Heart left ventricle (tissue), 16 donors: ENCODE data around the gene KLF8. TPM values are rescaled to one million over a fixed set of nuclear protein-coding genes. Genes with fewer than 3 reads are reported as not detected.

Experiments used
- ATAC-seq, 4 donors: fragments of 200-7000 bp; cut with Tn5 transposase; one replicate each; pipeline ENCODE4 v1.9.1; 2020 to 2022; ENCODE audit warnings: moderate library complexity in 4 of 4, mild to moderate bottlenecking in 3 of 4, moderate number of reproducible peaks in 1 of 4
- DNase-seq, 5 donors: peaks; one replicate each; pipeline ENCODE4 v3.0.0-alpha.2; 2020
- H3K27ac ChIP-seq, 12 donors: fragments of 200-600 bp; sonication (generic) in 4 of 12; one replicate each; pipeline versions ENCODE4 v1.5.0 to v1.8.0; 2016 to 2022; ENCODE audit warnings: mild to moderate bottlenecking in 2 of 12
- H3K27me3 ChIP-seq, 9 donors: fragments of 200-600 bp; sonication (generic) in 2 of 9; one replicate each; pipeline versions ENCODE4 v1.5.1 to v1.8.0; 2016 to 2022; ENCODE audit warnings: mild to moderate bottlenecking in 3 of 9
- H3K36me3 ChIP-seq, 9 donors: fragments of 200-600 bp; sonication (generic) in 2 of 9; one replicate each; pipeline versions ENCODE4 v1.5.0 to v1.8.0; 2018 to 2022; ENCODE audit warnings: mild to moderate bottlenecking in 2 of 9
- H3K4me1 ChIP-seq, 12 donors: fragments of 200-600 bp; sonication (generic) in 4 of 12; one replicate each; pipeline versions ENCODE4 v1.5.0 to v1.8.0; 2016 to 2022; ENCODE audit warnings: mild to moderate bottlenecking in 3 of 12
- H3K4me3 ChIP-seq, 12 donors: fragments of 200-600 bp; sonication (generic) in 4 of 12; one replicate each; pipeline versions ENCODE4 v1.5.0 to v1.8.0; 2017 to 2022; ENCODE audit warnings: mild to moderate bottlenecking in 9 of 12, moderate library complexity in 4 of 12
- H3K9me3 ChIP-seq, 12 donors: fragments of 200-600 bp; sonication (generic) in 4 of 12; one replicate each; pipeline versions ENCODE4 v1.5.0 to v1.8.0; 2016 to 2022; ENCODE audit warnings: mild to moderate bottlenecking in 1 of 12
- CTCF ChIP-seq, 12 donors: fragments of 200-600 bp; sonication (generic) in 4 of 12; IDR thresholded peaks; one replicate each; pipeline versions ENCODE4 v1.5.0 to v1.8.0; 2018 to 2022; ENCODE audit warnings: antibody characterized with exemption in 12 of 12, mild to moderate bottlenecking in 5 of 12
- POLR2A ChIP-seq, 2 donors: fragments of 450-650 bp; IDR thresholded peaks; one replicate each; pipeline ENCODE4 v1.6.1; 2017; ENCODE audit warnings: antibody characterized with exemption in 2 of 2, mild to moderate bottlenecking in 2 of 2, moderate library complexity in 2 of 2
- WGBS, 4 donors: extraction: QIAGEN DNeasy Blood & Tissue Kit in 2 of 4; methylation state at CpG; one replicate each; pipeline versions ENCODE4 v1.1.5 to v1.1.7; 2013 to 2018; 5-methylcytosine and 5-hydroxymethylcytosine counted together
- intact Hi-C, 10 donors: fragments of 100-400 bp; cut with DNase I; formaldehyde crosslinking; loops; one replicate each; pipeline versions ENCODE4 v1.11.1 to v1.14.2; 2022
- polyA plus RNA-seq, 2 donors: library from polyadenylated mRNA; stranded (reverse); fragments of 200-250 nt; gene quantifications; one replicate each; pipeline ENCODE4 v1.2.3, GENCODE V29; 2013
- total RNA-seq, 9 donors: library from RNA; depleted of rRNA in 2 of 9; stranded (reverse); fragments of >200 nt in 2 of 9; fragmentation: NEBNext Ultra II Directional in 3 of 9; extraction: Animal tissue kit (Norgen Biotek cat#: 25700) in 3 of 9; gene quantifications; one replicate each; pipeline versions ENCODE4 v1.1.0 to v1.2.4, GENCODE V29; 2016 to 2023
- donor health status: ischemic (EF 13 %, LVEDD 7.1; RV severe dilation, severe dysfunction).
- donor health status: healthy with polysubstance abuse.
- donor health status: DM: no; HTN: yes; CAD: no.
- donor health status: DM: no; HTN: no; CAD: no.
- donor health status: ischemic (EF 25% LVEDD 6.9; RV normal size, moderate dysfunction).
- donor health status: ischemic (EF 25% LVEDD 5.7; RV mildly dilated, moderate dysfunction).
- donor health status: healthy.
- donor health status: DM: yes; HTN: yes; CAD: no.
- donor health status: ischemic (EF 35%, LVEDD 5.7; RV mildly dilated, moderate dysfunction).
- donor health status: nonischemic (EF 11% LVEDD 7.7; RV severe dilation, severe dysfunction).
- donor health status: DM: yes; HTN: yes; CAD: no.
- donor health status: PGD.
- donor health status: ischemic (EF 29% LVEDD 5.4; RV normal size, mild dysfunction).
- donor health status: nonischemic (EF 23%, LVEDD 6.1; RV moderate dilation, normal function).

Gene KLF8
- total and polyA plus RNA-seq, 11 donors: 1.4 to 6.2 (median 2.6) TPM

- Histone ChIP-seq H3K27me3 (peaks cover 0 to 6% (median 0%) of the 10 kb centered on the region in 9 donors), H3K36me3 (no peaks in the 10 kb centered on the region)
Measured at GRCh38 chrX:56313308-56313707, 81.2 kb downstream of the KLF8 start.

GRCh38 chrX:56314334-56314733, 82.2 kb downstream of the KLF8 start:
- no peak for DNase-seq
- Histone ChIP-seq H3K36me3 (no peaks in the 10 kb centered on the region), H3K27me3 (peaks cover 0 to 5% (median 0%) of the 10 kb centered on the region in 9 donors), H3K4me3 (no peak overlapping the region), H3K4me1 (no peaks in the 10 kb centered on the region), H3K9me3 (peaks cover 0 to 3% (median 0%) of the 10 kb centered on the region in 12 donors), H3K27ac (no peak overlapping the region)
- intact Hi-C loops: no loop called here
- no peak for TF ChIP-seq POLR2A (IDR thresholded peaks at IDR 0.05)
- TF ChIP-seq CTCF (IDR thresholded peaks at IDR 0.05): no peak
- ATAC-seq: no peak
- WGBS, 4 donors: 47 to 71% (median 57%) methylated on average over 3 of the region's 3 CpGs

More at GRCh38 chrX:56313308-56313707, 81.2 kb downstream of the KLF8 start:
- H3K4me3 ChIP-seq: no peak overlapping the region
- ATAC-seq: no peak
- intact Hi-C loops: no loop called here
- H3K27ac ChIP-seq: no peak overlapping the region
- no peaks in the 10 kb centered on the region for H3K4me1 ChIP-seq
- TF ChIP-seq CTCF (IDR thresholded peaks at IDR 0.05) (no peak), POLR2A (IDR thresholded peaks at IDR 0.05) (no peak)
- WGBS, 4 donors: 58 to 93% (median 77%) methylated on average over 3 of the region's 3 CpGs
- H3K9me3 ChIP-seq: no peaks in the 10 kb centered on the region
- no peak for DNase-seq

- ATAC-seq: no peak
- TF ChIP-seq CTCF (IDR thresholded peaks at IDR 0.05): no peak
- TF ChIP-seq POLR2A (IDR thresholded peaks at IDR 0.05): no peak
- no peak for DNase-seq
- no peaks in the 10 kb centered on the region for H3K36me3 ChIP-seq
- no peak overlapping the region for H3K27ac ChIP-seq
- H3K4me1 ChIP-seq: no peaks in the 10 kb centered on the region
- H3K4me3 ChIP-seq: no peak overlapping the region
- WGBS, 4 donors: 73 to 100% (median 82%) methylated on average over 1 to 2 of the region's 2 CpGs
- intact Hi-C loops: no loop called here
- H3K9me3 ChIP-seq: peaks cover 0 to 21% (median 0%) of the 10 kb centered on the region in 12 donors
- no peaks in the 10 kb centered on the region for H3K27me3 ChIP-seq
Measured at GRCh38 chrX:56318076-56318475, 85.9 kb downstream of the KLF8 start.

- H3K4me3 ChIP-seq: no peak overlapping the region
- ATAC-seq: no peak
- no peaks in the 10 kb centered on the region for H3K4me1 ChIP-seq
- peaks cover 0 to 25% (median 0%) of the 10 kb centered on the region in 12 donors for H3K9me3 ChIP-seq
- no peaks in the 10 kb centered on the region for H3K27me3 ChIP-seq
- no peak overlapping the region for H3K27ac ChIP-seq
- TF ChIP-seq POLR2A (IDR thresholded peaks at IDR 0.05) (no peak), CTCF (IDR thresholded peaks at IDR 0.05) (no peak)
- no peak for DNase-seq
- no peaks in the 10 kb centered on the region for H3K36me3 ChIP-seq
- intact Hi-C loops: no loop called here
Measured at GRCh38 chrX:56319165-56319564, 87.0 kb downstream of the KLF8 start.
